ENCODE measurements around the gene CD81. TPM values are rescaled to one million over a fixed set of nuclear protein-coding genes. Genes with fewer than 3 reads are reported as not detected.

The CD81 gene
- total and polyA plus RNA-seq, 10 of the 15 experiments (the other 5 are each of a cell fraction or from before 2014, with no cell fraction given) = 2.0 to 145 (median 57.2) TPM

GRCh38 chr11:2342557-2342956 lies 34.6 kb upstream of the CD81 start (continued):
- no peak for TF ChIP-seq IRF5 (IDR thresholded peaks at IDR 0.05; ENCODE audit: borderline replicate concordance)
- TF ChIP-seq HCFC1 (IDR thresholded peaks at IDR 0.05; ENCODE audit: low read length) = no peak
- TF ChIP-seq FOXK2 (IDR thresholded peaks at IDR 0.05) = no peak

DNA sequence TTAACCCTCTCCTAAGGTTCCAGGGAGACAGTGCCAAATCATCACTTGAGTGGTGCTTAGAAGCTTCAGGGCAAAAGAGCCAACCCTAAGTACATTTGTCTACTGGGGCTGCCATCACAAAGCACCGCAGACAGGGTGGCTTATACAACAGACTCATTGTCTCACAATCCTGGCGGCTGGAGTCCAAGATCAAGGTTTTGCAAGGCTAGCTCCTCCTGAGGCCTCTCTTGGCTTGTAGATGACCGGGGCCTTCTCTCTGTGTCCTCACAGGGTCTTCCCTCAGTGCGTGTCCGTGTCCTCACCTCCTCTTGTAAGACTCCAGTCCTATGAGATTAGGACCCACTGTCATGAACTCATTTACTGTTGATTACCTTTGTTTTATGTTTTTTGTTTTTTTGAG lies 34.1 kb upstream of the CD81 start:
- no peak for FAIRE-seq
- no peaks in the 10 kb centered on the region for H3K36me3 ChIP-seq (ENCODE audit: control insufficient read depth in 2 of 2, insufficient read depth in 2 of 2, low read length in 1 of 2)

DNA sequence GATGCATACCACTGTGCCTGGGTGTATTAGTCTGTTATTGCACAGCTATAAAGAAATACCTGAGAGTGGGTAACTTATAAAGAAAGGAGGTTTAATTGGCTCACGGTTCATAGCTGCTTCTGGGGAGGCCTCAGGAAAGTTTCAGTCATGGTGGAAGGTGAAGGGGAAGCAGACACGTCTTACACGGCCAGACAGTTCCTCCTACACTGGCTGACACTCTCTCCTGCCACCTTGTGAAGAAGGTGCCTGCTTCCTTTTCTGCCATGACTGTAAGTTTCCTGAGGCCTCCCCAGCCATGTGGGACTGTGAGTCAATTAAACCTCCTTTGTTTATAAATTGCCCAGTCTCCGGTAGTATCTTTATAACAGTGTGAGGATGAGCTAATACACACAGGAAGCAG lies 33.6 kb upstream of the CD81 start:
- ChIA-PET SMC1A (ENCODE audit: uncharacterized antibody, unreplicated experiment) (no interaction called here), POLR2A (no interaction called here), CTCF (no interaction called here), RAD21 (ENCODE audit: unreplicated experiment) (no interaction called here)
- Histone ChIP-seq H3K9ac (ENCODE audit: control insufficient read depth, insufficient read depth, low read length) (no peak overlapping the region), H3K4me1 (ENCODE audit: control insufficient read depth, insufficient read depth, low read length) (no peaks in the 10 kb centered on the region), H3K4me2 (ENCODE audit: control insufficient read depth, insufficient read depth) (no peak overlapping the region), H3K9me3 (replicated peaks; ENCODE audit: control insufficient read depth, insufficient read depth, low read length) (no peaks in the 10 kb centered on the region; the same call in 2 of the 3 replicates), H3K79me2 (ENCODE audit: control insufficient read depth, insufficient read depth, low read length) (no peaks in the 10 kb centered on the region), H3K27me3 (replicated peaks in 1 of 2; ENCODE audit: control insufficient read depth in 2 of 2, insufficient read depth in 2 of 2, low read length in 1 of 2) (no peaks in the 10 kb centered on the region), H4K20me1 (ENCODE audit: control insufficient read depth, insufficient read depth) (no peaks in the 10 kb centered on the region), H3K4me3 (no peak overlapping the region), H2AFZ (ENCODE audit: control insufficient read depth, low read depth, low read length) (no peak overlapping the region), H3K27ac (ENCODE audit: control insufficient read depth, insufficient read depth) (no peak overlapping the region), H3K36me3 (ENCODE audit: control insufficient read depth in 2 of 2, insufficient read depth in 2 of 2, low read length in 1 of 2) (no peaks in the 10 kb centered on the region)
- BruUV-seq (replicated peaks) = no TSS peak
- ATAC-seq = no peak
- intact Hi-C loops (cut with micrococcal nuclease; ENCODE audit: unreplicated experiment) (no loop called here), in situ Hi-C loops (cut with MboI) (no loop called here)
- 23% methylated on average over 4 of the region's 4 CpGs for WGBS (ENCODE audit: insufficient coverage, insufficient replicate concordance, low lambda C conversion rate, missing lambda C conversion rate)
- DNase-seq (ENCODE audit: low read depth, low spot score) = no peak
- no peak for FAIRE-seq
- no peak for TF ChIP-seq PML (IDR thresholded peaks at IDR 0.05; ENCODE audit: low read length)
- TF ChIP-seq CBX5 (IDR thresholded peaks at IDR 0.05; ENCODE audit: low read depth) = no peak
- no peak for TF ChIP-seq NFIC (IDR thresholded peaks at IDR 0.05; ENCODE audit: low read depth, low read length)
- no peak for TF ChIP-seq EGR1 (IDR thresholded peaks at IDR 0.05; ENCODE audit: borderline replicate concordance in 1 of 2, low read depth in 2 of 2, low read length in 2 of 2)
- no peak for TF ChIP-seq SKIL (IDR thresholded peaks at IDR 0.05; ENCODE audit: low read depth, poor library complexity, severe bottlenecking)
- TF ChIP-seq FOS (IDR thresholded peaks at IDR 0.05; ENCODE audit: borderline replicate concordance, extremely low read depth, insufficient read length) = no peak
- TF ChIP-seq POLR2AphosphoS5 (IDR thresholded peaks at IDR 0.05; ENCODE audit: low read length) = no peak

More for the DNA sequence above, 34.1 kb upstream of the CD81 start:
- no peaks in the 10 kb centered on the region for H3K27me3 ChIP-seq (replicated peaks in 1 of 2; ENCODE audit: control insufficient read depth in 2 of 2, insufficient read depth in 2 of 2, low read length in 1 of 2)
- in situ Hi-C loops (cut with MboI) = no loop called here
- no TSS peak for BruUV-seq (replicated peaks)
- H3K9me3 ChIP-seq (replicated peaks; ENCODE audit: control insufficient read depth, insufficient read depth, low read length) = no peaks in the 10 kb centered on the region; the same call in 2 of the 3 replicates
- no peak overlapping the region for H3K4me3 ChIP-seq
- no peaks in the 10 kb centered on the region for H4K20me1 ChIP-seq (ENCODE audit: control insufficient read depth, insufficient read depth)
- H3K79me2 ChIP-seq (ENCODE audit: control insufficient read depth, insufficient read depth, low read length) = no peaks in the 10 kb centered on the region
- no peak overlapping the region for H2AFZ ChIP-seq (ENCODE audit: control insufficient read depth, low read depth, low read length)
- CTCF ChIA-PET = no interaction called here
- SMC1A ChIA-PET (ENCODE audit: uncharacterized antibody, unreplicated experiment) = no interaction called here
- DNase-seq (ENCODE audit: low read depth, low spot score) (no peak), ATAC-seq (no peak)
- RAD21 ChIA-PET (ENCODE audit: unreplicated experiment) = no interaction called here
- POLR2A ChIA-PET = no interaction called here
- 29% methylated on average over 5 of the region's 5 CpGs for WGBS (ENCODE audit: insufficient coverage, insufficient replicate concordance, low lambda C conversion rate, missing lambda C conversion rate)
- no peak overlapping the region for H3K9ac ChIP-seq (ENCODE audit: control insufficient read depth, insufficient read depth, low read length)
- no peak overlapping the region for H3K4me2 ChIP-seq (ENCODE audit: control insufficient read depth, insufficient read depth)
- intact Hi-C loops (cut with micrococcal nuclease; ENCODE audit: unreplicated experiment) = no loop called here
- no peak overlapping the region for H3K27ac ChIP-seq (ENCODE audit: control insufficient read depth, insufficient read depth)
- TF ChIP-seq NFIC (IDR thresholded peaks at IDR 0.05; ENCODE audit: low read depth, low read length) (no peak), TAF1 (IDR thresholded peaks at IDR 0.05; ENCODE audit: borderline replicate concordance, low read depth, low read length) (no peak), TCF12 (IDR thresholded peaks at IDR 0.05; ENCODE audit: low read depth, low read length) (no peak), CHD4 (IDR thresholded peaks at IDR 0.05) (no peak), HDAC6 (IDR thresholded peaks at IDR 0.05; ENCODE audit: unreplicated experiment) (no peak)
- H3K4me1 ChIP-seq (ENCODE audit: control insufficient read depth, insufficient read depth, low read length) = no peaks in the 10 kb centered on the region

All from GM12878 (cell line).